ENCODE results near the gene UBE2D1.
A peak's percentile ranks its signal among the peaks of the same experiment; 100 is the strongest.

Gene UBE2D1

DNA sequence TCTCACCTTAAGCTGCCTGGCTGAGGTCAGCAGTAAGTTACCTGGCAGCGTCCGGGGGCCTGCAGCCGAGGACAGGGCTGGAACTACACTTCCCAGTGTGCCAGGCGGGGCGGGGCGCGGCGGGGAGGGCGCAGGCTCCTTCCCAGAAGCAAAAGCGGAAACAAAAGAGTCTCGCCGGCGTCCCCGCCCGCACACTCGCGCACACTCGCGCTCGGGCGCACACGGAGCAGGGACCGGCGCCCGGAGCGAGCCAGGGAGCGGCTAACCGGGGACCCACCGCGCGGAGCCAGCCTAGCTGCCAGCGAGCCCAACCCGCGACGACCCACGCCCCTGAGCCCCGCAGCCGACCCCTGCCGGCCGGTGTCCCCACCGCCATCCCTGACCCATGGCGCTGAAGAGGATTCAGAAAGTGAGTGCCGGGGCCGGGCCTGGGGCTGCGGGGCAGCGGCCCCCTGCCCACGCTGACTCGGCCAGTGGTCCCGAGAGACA lies at the start of gene UBE2D1:
TSS of gene UBE2D1 (plus strand) at position 190 of the 489 bp plus-strand sequence. CDS start at position 386, 196 bp downstream.
- peak; percentile 80 to 83 for DNase-seq (ENCODE audit: low read depth in 2 of 2)

DNA sequence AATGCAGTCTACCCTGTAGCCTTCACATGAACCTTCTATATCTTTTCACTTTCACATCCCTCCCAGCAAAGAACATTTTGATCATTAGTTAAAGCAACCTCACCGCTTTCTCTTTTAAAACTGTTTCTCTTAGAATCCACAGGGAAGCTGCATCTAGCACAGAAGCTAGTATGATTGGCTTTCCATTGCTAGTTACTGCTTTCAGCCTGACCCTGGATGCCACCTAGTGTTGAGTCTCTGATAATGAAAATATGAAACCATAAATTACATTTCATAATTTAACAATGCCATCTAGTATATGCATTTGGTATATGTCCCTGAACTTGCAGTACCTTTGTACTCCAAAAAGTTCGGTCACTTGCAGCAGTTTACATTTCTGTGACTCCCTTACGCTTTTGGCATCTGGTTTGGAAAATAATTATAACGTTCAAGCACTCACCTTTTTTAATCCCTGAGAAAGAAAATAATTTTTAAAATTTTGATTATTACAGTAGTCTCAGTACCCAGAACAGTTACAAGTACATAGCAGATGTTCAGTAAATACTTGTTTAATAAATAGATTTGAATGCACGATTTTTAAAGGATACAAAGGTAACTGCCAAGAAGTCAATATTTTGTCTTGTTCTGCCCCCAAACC lies 43.1 kb upstream of the UBE2D1 start:
- peak in 1 of 2 donors; percentile 6 for DNase-seq (ENCODE audit: low read depth in 2 of 2)

DNA sequence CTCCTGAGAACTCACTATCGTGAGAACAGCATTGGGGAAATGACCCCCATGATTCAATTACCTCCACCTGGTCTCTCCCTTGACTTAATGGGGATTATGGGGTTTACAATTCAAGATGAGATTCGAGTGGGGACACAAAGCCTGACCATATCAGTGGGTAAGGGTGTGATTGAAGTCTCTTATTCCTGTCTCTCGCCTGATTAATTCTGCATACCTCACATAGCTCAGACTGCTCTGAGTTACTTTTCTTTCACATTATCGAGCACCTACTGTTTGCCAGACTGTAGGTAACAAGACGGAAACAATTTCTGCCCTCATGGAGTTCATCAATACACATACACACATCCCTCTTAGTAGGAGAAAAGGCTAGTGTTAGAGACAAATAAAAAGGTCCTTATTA lies 40.8 kb upstream of the UBE2D1 start:
- no peak for DNase-seq (ENCODE audit: low read depth in 2 of 2)

DNA sequence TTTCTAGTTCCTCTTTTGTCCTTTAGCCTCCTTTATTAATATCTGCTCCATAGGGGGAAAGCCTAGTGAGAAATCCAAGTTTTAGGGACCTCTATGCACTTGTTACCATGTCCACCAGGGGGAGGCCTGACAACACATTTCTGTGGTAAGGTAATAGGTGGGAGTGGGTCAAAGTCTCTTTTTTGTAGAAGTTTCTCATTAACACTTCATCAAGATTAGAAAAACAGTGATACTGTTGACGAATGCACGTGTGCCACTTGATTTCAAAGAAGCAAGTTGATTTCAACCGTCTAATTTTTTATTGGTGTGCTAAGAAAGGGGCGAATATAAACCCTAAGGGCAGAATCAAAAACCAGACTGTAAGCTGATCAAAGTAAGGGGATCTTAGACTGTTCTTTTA lies 35.2 kb upstream of the UBE2D1 start:
- DNase-seq (ENCODE audit: low read depth in 2 of 2), result peak; percentile 27 to 30

DNA sequence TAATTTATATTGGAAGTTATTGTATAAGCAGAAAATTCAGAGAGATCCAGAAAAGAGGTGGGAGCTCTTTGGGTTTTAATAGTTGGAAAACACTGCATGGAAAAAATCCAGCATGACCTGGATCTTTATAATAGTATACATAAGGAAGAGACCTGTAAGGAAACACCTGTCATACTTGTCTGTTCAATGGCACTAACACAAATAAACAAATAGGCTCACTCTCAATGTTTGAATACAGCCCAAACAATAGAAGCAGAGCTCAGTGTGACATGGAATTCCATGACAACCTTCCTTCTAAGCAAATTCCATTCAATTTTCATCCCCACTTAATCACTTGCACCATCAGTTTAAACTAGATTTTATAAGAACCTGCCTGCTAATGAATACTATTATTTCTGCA lies 34.1 kb upstream of the UBE2D1 start:
- no peak for DNase-seq (ENCODE audit: low read depth in 2 of 2)

DNA sequence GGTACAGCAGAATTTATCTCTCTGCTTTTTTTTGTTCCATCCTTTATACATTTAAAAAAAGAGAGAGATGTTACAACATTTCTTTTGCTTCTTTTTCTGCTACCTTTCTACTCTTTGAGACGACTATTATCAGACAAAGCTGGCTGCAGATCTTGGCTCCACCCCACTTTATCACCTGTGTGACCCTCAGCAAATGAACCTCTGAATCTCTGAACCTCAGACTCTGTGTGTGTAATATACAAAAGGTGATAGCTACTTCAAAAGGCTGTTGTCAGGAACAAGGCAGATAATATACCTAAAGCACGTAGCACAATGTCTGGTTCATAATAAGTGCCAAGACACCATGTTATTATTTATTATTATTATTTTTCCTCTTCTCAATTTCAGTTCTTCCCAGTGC lies 32.6 kb upstream of the UBE2D1 start:
- DNase-seq (ENCODE audit: low read depth in 2 of 2), result no peak

DNA sequence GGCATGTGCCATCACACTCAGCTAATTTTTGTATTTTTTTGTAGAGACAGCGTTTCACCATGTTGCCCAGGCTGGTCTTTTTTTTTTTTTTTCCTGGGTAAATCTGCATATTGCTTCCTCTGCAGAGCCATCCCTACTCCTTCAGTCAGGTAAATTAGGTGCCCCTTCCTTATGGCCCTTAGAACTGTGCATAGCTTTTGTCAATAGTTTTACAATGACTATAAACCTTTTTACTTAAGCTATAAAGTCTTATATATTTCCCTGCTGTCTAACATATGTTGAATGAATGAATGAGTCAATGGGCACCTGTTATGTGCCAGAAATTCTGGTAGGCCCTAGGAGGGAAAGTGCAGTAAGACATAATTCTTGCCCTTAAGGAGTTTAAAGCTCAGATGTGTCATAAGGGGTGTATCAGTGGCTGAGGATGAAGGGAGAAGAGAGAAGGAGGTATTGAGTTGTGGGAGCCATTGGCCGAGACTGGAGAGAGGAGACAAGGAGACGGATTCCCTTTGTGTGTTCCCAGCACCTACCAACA lies 30.6 kb upstream of the UBE2D1 start:
- DNase-seq (ENCODE audit: low read depth in 2 of 2), result no peak

DNA sequence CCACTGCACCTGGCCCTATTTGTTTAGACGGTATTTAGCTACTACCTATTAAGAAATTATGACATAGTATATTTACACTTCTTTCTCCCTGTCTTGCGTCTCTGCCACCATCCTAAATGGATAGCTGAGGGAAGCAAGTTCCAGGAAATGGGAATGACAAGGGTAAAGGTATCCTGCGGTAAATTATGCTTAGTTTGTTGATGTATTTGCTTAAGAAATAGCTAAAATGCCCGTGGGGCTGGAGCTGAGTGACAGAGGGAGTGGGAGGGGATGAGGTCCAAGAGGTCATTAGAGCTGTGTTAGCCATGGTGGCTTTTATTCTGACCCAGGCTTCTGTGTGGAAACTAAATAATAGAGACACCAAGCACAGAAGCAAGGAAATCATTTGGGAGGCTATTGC lies 29.0 kb upstream of the UBE2D1 start:
- no peak for DNase-seq (ENCODE audit: low read depth in 2 of 2)

DNA sequence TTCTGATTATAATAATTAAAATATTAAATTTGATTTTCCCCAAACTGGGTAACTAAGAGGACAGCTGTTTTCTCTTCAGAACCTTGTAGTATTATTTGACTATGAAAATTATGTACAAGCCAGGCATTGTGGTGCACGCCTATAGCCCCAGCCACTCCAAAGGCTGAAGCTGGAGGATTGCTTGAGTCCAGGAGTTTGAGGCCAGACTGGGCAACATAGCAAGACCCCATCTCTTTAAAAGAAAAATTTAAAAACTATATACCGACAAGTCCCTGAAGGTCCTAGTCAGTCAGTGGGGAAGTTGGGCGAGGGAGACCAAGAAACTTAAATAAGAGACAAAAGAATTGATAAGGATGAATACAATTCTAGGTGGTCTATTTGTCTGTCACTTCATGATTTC lies 27.1 kb upstream of the UBE2D1 start:
- DNase-seq (ENCODE audit: low read depth in 2 of 2), result no peak

DNA sequence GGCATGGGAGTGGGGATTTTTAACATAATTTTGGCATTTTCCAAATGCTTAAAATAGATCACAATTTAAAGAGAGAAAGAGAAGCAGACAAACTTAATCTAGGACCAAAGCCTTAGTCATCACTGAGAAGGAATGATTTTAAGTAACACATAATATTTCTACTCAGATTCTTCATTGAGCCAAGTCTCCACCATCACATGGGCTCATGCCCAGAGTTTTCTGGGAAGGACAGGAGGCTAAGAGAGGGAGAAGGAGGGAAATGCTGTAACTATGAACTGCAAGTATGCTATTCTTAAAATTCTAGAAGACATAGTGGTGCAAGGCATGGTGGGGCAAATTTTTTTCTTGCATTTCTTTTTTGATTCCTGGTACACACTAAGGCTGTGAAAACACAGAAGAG lies 23.8 kb upstream of the UBE2D1 start:
- no peak for DNase-seq (ENCODE audit: low read depth in 2 of 2)

DNA sequence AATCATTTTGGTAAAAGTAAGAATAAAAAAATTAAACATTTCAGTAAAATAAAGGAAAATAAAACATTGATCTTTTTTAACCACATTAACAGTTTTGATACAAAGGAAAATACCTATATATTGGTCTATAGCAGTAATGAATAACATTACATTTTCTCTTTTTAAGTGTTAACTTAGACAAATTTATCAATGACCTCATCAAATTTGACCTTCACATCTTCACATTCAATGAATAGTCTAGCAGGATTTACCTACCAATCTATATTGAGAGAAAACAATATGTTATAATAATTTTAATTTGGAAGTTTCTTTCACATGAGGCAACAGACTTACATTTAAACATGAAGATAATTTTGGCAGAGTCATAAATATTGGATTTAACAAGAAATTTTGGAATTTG lies 17.9 kb upstream of the UBE2D1 start:
- no peak for DNase-seq (ENCODE audit: low read depth in 2 of 2)

DNA sequence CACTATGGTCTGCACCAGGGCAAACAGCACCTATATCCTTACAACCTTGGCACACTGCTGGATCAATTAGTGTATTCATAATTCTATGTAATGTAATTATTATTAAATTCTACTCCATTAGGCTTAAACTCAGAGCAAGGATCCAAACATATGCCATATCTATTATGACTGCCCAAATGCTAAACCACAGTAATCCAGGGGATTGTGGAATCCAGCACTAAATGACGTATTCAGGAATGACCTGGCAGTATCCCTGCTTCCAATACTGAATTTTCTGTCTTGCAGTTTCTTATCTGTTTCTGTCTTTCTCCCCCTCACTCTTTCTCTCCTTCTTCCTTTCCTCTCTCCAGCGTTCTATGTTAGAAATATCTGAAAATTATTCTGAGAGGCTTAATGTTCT lies 16.5 kb upstream of the UBE2D1 start:
- DNase-seq (ENCODE audit: low read depth in 2 of 2), result no peak

DNA sequence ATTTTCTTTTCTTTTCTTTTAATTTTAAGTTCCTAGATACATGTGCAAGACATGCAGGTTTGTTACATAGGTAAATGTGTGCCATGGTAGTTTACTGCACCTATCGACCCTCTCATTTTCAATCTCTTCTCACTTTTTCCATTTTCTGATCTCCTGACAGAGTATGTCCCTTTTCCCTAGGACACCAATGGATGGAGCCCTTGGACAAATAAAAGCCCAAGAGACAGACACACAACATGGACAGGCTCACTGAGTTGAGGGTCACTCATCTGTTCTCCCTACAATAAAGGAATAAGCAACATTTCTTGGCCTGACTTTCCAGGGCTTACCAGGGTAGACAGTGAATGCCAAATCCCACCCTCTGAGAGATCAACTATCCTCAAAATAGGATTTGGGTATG lies 15.2 kb upstream of the UBE2D1 start:
- DNase-seq (ENCODE audit: low read depth in 2 of 2), result no peak

DNA sequence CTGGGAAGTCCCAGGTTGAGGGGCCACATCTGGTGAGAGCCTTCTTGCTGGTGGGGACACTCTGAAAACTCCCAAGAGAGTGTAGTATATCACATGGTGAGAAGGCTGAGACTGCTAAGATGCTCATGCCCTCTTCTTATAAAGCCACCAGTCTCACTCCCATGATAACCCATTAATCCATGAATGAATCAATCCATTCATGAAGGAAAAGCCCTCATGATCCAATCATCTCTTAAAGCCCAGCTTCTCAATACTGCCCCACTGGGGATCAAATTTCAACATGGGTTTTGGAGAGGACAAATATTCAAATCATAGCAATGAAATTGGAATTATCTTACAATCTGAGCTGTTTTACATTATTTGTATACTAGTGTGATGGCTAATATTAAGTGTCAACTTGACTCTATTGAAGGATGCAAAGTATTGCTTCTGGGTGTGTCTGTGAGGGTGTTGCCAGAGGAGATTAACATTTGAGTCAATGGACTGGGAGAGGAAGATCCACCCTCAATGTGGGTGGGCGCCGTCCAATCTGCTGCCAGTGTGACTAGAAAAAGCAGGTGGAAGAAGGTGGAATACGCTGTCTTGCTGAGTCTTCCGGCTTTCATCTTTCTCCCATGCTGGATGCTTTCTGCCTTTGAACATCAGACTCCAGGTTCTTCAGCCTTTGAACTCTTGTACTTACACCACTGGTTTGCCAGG lies 14.3 kb upstream of the UBE2D1 start:
- DNase-seq (ENCODE audit: low read depth in 2 of 2), result no peak

DNA sequence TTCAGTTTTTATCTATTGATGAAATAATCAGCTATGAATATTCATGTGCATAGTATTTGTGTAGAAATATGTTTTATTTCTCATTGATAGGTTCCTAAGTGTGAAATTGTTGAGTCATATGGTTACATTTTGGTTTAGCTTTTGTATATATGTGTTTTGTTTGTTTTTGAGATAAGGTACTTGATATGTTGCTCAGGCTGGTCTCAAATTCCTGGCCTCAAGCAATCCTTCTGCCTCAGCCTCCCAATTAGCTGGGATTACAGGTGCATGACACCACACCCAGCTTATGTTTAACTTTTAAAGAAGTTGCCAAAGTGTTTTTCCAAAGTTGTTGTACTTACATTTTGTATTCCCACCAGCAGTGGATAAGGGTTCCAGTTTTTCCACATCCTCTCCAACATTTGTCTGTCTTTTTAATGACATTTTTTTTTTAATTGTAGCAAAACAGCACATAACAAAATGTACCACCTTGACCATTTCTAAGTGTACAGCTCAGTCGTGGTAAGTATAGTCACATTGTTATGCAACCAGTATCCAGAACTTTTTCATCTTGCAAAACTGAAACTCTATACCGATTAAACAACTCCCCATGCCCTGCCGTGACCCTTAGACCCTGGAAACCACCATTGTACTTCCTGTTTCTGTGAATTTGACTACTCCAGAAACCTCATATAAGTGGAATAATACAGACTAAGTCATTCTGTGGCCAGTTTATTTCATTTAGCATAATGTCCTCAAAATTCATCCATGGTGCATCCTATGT lies 12.6 kb upstream of the UBE2D1 start:
- no peak for DNase-seq (ENCODE audit: low read depth in 2 of 2)

DNA sequence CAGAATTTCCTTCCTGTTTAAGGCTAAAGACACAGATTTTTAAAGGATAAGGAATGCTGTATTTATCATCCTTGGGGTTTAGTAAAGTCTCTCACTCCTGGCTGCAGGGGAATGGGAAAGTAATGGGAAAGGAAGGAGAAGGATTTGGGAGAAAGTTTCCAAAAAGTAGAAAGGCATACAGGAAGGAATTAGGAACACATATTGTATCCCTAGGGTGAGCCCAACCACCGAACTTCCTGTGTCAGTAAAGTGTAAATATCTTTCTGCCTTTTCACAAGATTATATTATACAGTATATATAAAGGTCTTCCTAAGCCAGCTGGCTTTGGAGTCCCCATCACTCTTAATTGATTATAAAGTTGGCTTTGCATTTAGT lies 12.0 kb upstream of the UBE2D1 start:
- no peak for DNase-seq (ENCODE audit: low read depth in 2 of 2)

DNA sequence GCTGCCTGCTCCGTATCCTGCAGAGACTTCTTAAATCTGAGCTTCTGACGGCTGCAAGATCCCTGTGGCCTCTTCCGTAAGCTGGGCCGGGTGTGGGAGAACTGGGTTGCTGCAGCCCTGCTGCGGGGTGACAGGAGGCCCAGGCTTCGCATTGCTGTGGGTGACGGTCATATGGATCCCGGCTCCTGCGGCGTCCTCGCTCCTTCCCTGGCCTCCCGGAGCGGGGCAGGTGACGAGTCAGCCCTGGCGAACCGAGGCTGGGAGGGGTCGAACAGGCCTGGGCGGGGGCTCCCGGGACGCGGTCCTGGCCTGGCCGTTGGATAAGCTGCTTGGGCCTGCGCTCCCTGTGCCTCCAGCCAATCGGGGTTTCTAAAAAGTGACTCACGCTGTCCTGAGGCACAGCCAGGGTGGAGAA lies 7.8 kb upstream of the UBE2D1 start:
- DNase-seq (ENCODE audit: low read depth in 2 of 2), result no peak

DNA sequence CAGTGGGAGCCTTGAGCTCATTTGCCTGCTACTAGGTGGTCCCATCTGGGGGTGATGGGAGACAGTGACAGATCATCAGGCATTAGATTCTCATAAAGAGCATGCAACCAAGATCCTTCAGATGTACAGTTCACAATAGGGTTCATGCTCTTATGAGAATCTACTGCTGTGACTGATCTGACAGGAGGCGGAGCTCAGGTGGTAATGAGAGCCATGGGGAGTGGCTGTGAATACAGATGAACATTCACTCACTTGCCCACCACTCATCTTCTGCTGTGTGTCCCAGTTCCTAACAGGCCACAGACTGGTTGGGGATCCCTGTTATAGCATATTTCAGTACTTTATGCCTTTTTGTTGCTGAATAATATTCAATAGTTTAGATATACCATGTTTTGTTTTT lies 6.6 kb upstream of the UBE2D1 start:
- no peak for DNase-seq (ENCODE audit: low read depth in 2 of 2)

DNA sequence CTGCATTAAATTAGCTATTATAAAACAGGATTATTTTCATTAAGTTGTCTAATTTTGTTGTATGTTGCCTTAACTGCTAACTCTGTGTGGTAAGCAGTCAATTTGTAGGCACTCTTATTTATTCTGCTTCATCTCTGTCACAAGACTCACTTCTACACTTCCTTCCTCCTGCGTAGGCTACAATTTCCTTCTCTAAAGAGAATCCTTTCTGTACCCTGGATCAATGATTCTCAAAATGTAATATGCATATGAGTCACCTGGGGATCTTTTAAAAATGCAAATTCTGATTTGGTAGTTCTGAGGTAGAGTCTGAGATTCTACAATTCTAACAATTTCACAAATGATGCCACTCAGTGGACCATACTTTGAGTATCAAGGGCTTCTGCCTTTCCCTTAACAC lies 4.4 kb upstream of the UBE2D1 start:
- DNase-seq (ENCODE audit: low read depth in 2 of 2), result no peak

DNA sequence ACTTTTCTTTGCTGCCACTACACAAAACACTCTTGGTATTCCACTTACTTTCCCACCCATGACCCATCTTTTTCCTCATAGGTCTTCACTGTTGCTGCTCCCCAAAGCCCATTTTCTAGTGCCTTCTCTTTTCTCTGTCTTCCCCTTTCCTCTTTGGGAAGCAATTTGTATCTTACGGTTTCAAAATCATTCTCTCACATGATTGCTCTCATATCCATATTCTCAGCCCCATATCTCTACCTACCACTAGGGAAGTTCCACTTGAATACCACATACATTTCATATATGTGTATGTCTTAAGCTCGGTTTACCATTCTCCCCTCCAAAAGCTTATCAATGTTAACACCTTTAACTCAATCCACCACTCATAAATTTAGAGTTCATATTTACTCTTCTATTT lies 3.2 kb upstream of the UBE2D1 start:
- DNase-seq (ENCODE audit: low read depth in 2 of 2), result no peak

DNA sequence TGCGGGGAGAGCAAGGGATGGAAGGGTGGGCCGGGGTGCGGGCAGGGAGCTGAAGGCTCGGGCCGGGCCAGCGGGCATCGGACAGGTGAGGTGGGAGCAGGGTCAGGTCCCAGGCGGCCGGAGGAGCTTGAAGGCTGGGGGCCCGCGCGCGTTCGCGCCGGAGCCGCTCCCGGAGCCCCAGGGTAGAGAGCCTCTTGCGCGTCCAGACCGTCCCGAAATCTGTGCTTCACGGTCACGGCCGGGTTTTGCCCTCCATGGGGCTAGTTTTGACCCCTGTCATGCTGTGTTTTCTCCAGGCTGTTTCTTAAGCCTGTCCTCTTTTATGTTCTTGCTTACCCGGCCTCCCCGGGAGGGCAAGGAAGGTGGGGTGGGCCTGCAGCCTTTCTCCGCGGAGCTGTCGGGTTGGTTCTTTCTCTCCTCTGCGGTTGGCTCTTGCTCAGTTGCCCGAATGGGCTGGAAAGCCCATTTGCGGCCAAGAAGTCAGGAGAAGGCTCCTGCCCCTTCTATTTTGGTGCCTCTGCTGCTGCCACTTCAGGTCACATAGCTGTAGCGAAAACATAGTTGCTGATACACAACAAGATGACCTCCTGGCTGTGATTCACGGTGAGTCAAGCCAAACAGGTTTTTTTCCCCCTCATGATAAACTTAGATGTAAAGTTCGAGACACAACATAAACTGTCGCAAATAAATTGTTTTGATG lies 650 bp downstream of the UBE2D1 start:
- peak; percentile 2 to 4 for DNase-seq (ENCODE audit: low read depth in 2 of 2)

DNA sequence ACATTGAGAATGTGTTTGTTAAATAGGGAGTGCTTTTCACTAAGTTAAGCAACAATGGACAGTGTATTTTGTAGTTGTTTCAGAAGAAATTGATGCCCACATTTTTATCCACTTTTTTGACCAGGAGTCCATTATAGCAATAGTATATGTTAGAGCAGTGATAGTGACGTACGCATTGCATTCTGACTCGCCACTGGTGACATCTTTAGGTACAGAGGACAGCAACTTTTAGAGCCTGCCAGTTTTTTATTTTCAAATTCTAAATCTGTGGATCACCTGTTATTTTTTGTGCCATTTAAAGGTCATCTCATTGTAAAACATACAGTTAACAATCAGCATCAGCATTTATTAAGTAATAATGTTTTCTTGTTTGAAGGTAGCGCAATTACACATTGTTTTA lies 1.4 kb downstream of the UBE2D1 start:
- DNase-seq (ENCODE audit: low read depth in 2 of 2), result no peak

Data from stimulated activated CD4-positive, alpha-beta T cell treated with anti-CD3 and anti-CD28 coated beads, Interleukin-4, amount 100 ng/mL, for 48 hours (primary cell).